ENCODE results near the gene ZNF19. TPM values are rescaled to one million over a fixed set of nuclear protein-coding genes. Genes with fewer than 3 reads are reported as not detected.
A peak's percentile ranks its signal among the peaks of the same experiment; 100 is the strongest.

Gene ZNF19
- total RNA-seq, 1 donor from 2014 or later: 2.1 TPM

GRCh38 chr16:71491054-71491453 lies 1.9 kb upstream of the ZNF19 start:
- Mint-ChIP-seq H3K36me3 (ENCODE audit: low read depth) (no peaks in the 10 kb centered on the region), H3K27ac (ENCODE audit: unreplicated experiment) (no peak overlapping the region), H3K27me3 (ENCODE audit: low read depth) (peaks cover 9% of the 10 kb centered on the region), H3K4me1 (ENCODE audit: low read depth) (no peaks in the 10 kb centered on the region), H3K4me3 (ENCODE audit: unreplicated experiment) (no peak overlapping the region), H3K9me3 (ENCODE audit: low read depth) (no peaks in the 10 kb centered on the region)
- no peak for DNase-seq (ENCODE audit: low spot score)
- no peak for TF ChIP-seq CTCF (IDR thresholded peaks at IDR 0.05)

GRCh38 chr16:71490361-71490760 lies 1.2 kb upstream of the ZNF19 start:
- H3K27ac Mint-ChIP-seq (ENCODE audit: unreplicated experiment): no peak overlapping the region
- H3K36me3 Mint-ChIP-seq (ENCODE audit: low read depth): no peaks in the 10 kb centered on the region
- no peaks in the 10 kb centered on the region for H3K4me1 Mint-ChIP-seq (ENCODE audit: low read depth)
- no peak for DNase-seq (ENCODE audit: low spot score)
- H3K9me3 Mint-ChIP-seq (ENCODE audit: low read depth): no peaks in the 10 kb centered on the region
- H3K27me3 Mint-ChIP-seq (ENCODE audit: low read depth): peaks cover 9% of the 10 kb centered on the region
- TF ChIP-seq CTCF (IDR thresholded peaks at IDR 0.05): no peak
- H3K4me3 Mint-ChIP-seq (ENCODE audit: unreplicated experiment): no peak overlapping the region

- Mint-ChIP-seq H3K4me1 (ENCODE audit: low read depth) (peaks cover 14% of the 10 kb centered on the region), H3K27me3 (ENCODE audit: low read depth) (peaks cover 5% of the 10 kb centered on the region), H3K4me3 (ENCODE audit: unreplicated experiment) (peak overlapping the region; percentile 80), H3K27ac (ENCODE audit: unreplicated experiment) (peak overlapping the region; percentile 90), H3K36me3 (ENCODE audit: low read depth) (no peaks in the 10 kb centered on the region), H3K9me3 (ENCODE audit: low read depth) (no peaks in the 10 kb centered on the region)
- DNase-seq (ENCODE audit: low spot score): no peak
- TF ChIP-seq CTCF (IDR thresholded peaks at IDR 0.05): peak; percentile 25
These were observed 4.9 kb downstream of the ZNF19 start for GRCh38 chr16:71484006-71484893.

- Mint-ChIP-seq H3K27me3 (ENCODE audit: low read depth) (peaks cover 5% of the 10 kb centered on the region), H3K4me1 (ENCODE audit: low read depth) (peaks cover 14% of the 10 kb centered on the region), H3K4me3 (ENCODE audit: unreplicated experiment) (no peak overlapping the region), H3K9me3 (ENCODE audit: low read depth) (no peaks in the 10 kb centered on the region), H3K36me3 (ENCODE audit: low read depth) (peaks cover 5% of the 10 kb centered on the region), H3K27ac (ENCODE audit: unreplicated experiment) (no peak overlapping the region)
- DNase-seq (ENCODE audit: low spot score): no peak
- TF ChIP-seq CTCF (IDR thresholded peaks at IDR 0.05): no peak
These were observed 6.6 kb downstream of the ZNF19 start for GRCh38 chr16:71482569-71482968.

GRCh38 chr16:71480956-71481355 lies 8.2 kb downstream of the ZNF19 start:
- peaks cover 19% of the 10 kb centered on the region for H3K36me3 Mint-ChIP-seq (ENCODE audit: low read depth)
- H3K27ac Mint-ChIP-seq (ENCODE audit: unreplicated experiment): no peak overlapping the region
- TF ChIP-seq CTCF (IDR thresholded peaks at IDR 0.05): no peak
- H3K27me3 Mint-ChIP-seq (ENCODE audit: low read depth): no peaks in the 10 kb centered on the region
- peaks cover 14% of the 10 kb centered on the region for H3K4me1 Mint-ChIP-seq (ENCODE audit: low read depth)
- no peak overlapping the region for H3K4me3 Mint-ChIP-seq (ENCODE audit: unreplicated experiment)
- H3K9me3 Mint-ChIP-seq (ENCODE audit: low read depth): no peaks in the 10 kb centered on the region
- DNase-seq (ENCODE audit: low spot score): no peak
